HG03469 (cell line): Measurements from ENCODE around the gene SPATA20.

Experiments
- ATAC-seq: cut with Tn5 transposase; IDR thresholded peaks from one replicate; pipeline ENCODE4 v1.9.1; 2021; ENCODE audit warnings: mild to moderate bottlenecking, moderate library complexity, moderate number of reproducible peaks; ENCODE audit not compliant: unreplicated experiment

Gene SPATA20

GRCh38 chr17:50594128-50594823 is 47.3 kb downstream of the SPATA20 start:
- no peak for ATAC-seq

- no peak for ATAC-seq
Measured at GRCh38 chr17:50594892-50595291, 47.9 kb downstream of the SPATA20 start.

GRCh38 chr17:50596191-50597037 is 49.4 kb downstream of the SPATA20 start:
- no peak for ATAC-seq

GRCh38 chr17:50598487-50598886 is 51.5 kb downstream of the SPATA20 start:
- ATAC-seq = no peak

GRCh38 chr17:50599606-50600005 is 52.6 kb downstream of the SPATA20 start:
- ATAC-seq = no peak

- ATAC-seq = no peak
Measured at GRCh38 chr17:50601823-50602375, 54.9 kb downstream of the SPATA20 start.

GRCh38 chr17:50602836-50603235 is 55.9 kb downstream of the SPATA20 start:
- ATAC-seq = no peak

- no peak for ATAC-seq
Measured at GRCh38 chr17:50603340-50603739, 56.4 kb downstream of the SPATA20 start.

- ATAC-seq = no peak
Measured at GRCh38 chr17:50604513-50604912, 57.5 kb downstream of the SPATA20 start.

GRCh38 chr17:50605429-50605828 is 58.5 kb downstream of the SPATA20 start:
- ATAC-seq = no peak
